GM23338 (cell line): Measurements from ENCODE around the gene CD79A. TPM values are rescaled to one million over a fixed set of nuclear protein-coding genes. Genes with fewer than 3 reads are reported as not detected.

Experiments
- ATAC-seq: fragments of 200-7000 bp; cut with Tn5 transposase; 3 replicates; pipeline ENCODE4 v1.9.1; 2020
- DNase-seq: peaks from one replicate; pipeline ENCODE4 v3.0.0-alpha.2; 2015; ENCODE audit warnings: low spot score
- H2AFZ ChIP-seq: fragments of 200-600 bp; sonication (generic); 2 replicates; pipeline ENCODE4 v1.8.0; 2016; ENCODE audit warnings: antibody characterized with exemption, mild to moderate bottlenecking, moderate library complexity
- H3F3A ChIP-seq: fragments of 200-600 bp; sonication (generic); replicated peaks from 2 replicates; pipeline ENCODE4 v1.8.0; 2017; ENCODE audit warnings: antibody characterized with exemption, mixed run types, low read depth
- H3K27ac ChIP-seq: fragments of 200-600 bp; sonication (generic); 2 replicates; pipeline ENCODE4 v1.6.1; 2016; ENCODE audit warnings: low read depth
- H3K27me3 ChIP-seq: fragments of 200-600 bp; sonication (generic); 2 replicates; pipeline ENCODE4 v1.8.0; 2016; ENCODE audit warnings: mild to moderate bottlenecking, mixed run types, moderate library complexity; ENCODE audit not compliant: insufficient read depth
- H3K36me3 ChIP-seq: fragments of 200-600 bp; sonication (generic); 2 replicates; pipeline ENCODE4 v1.8.0; 2016; ENCODE audit warnings: mild to moderate bottlenecking; ENCODE audit not compliant: insufficient read depth
- H3K4me1 ChIP-seq: fragments of 200-600 bp; sonication (generic); 2 replicates; pipeline ENCODE4 v1.8.0; 2016; ENCODE audit warnings: mild to moderate bottlenecking, moderate library complexity; ENCODE audit not compliant: insufficient read depth
- H3K4me2 ChIP-seq: fragments of 200-600 bp; sonication (generic); 2 replicates; pipeline ENCODE4 v1.7.1; 2017; ENCODE audit warnings: mixed run types
- H3K4me3 ChIP-seq: fragments of 200-600 bp; sonication (generic); 2 replicates; pipeline ENCODE4 v1.6.1; 2016; ENCODE audit warnings: mixed run types
- H3K79me2 ChIP-seq: fragments of 200-600 bp; sonication (generic); replicated peaks from 2 replicates; pipeline ENCODE4 v1.8.0; 2017; ENCODE audit warnings: mild to moderate bottlenecking; ENCODE audit not compliant: insufficient read depth
- H3K9me2 ChIP-seq: fragments of 200-600 bp; sonication (generic); 2 replicates; pipeline ENCODE4 v1.8.0; 2017; ENCODE audit not compliant: insufficient read depth
- H4K20me1 ChIP-seq: fragments of 200-600 bp; sonication (generic); replicated peaks from 2 replicates; pipeline ENCODE4 v1.8.0; 2017; ENCODE audit warnings: mild to moderate bottlenecking; ENCODE audit not compliant: insufficient read depth
- H3K27ac Mint-ChIP-seq: 2 replicates; pipeline ENCODE4 v1.8.0; 2020; ENCODE audit warnings: inconsistent platforms, mild to moderate bottlenecking, moderate library complexity, mixed read lengths
- H3K27me3 Mint-ChIP-seq: 3 replicates; pipeline ENCODE4 v1.8.0; 2022; ENCODE audit warnings: low read depth, mild to moderate bottlenecking, moderate library complexity, mixed read lengths, inconsistent platforms; ENCODE audit not compliant: insufficient read depth, poor library complexity
- H3K36me3 Mint-ChIP-seq: 3 replicates; pipeline ENCODE4 v1.8.0; 2021; ENCODE audit warnings: low read depth, mild to moderate bottlenecking, inconsistent platforms, moderate library complexity, mixed read lengths
- H3K4me1 Mint-ChIP-seq: 3 replicates; pipeline ENCODE4 v1.8.0; 2020; ENCODE audit warnings: mild to moderate bottlenecking, inconsistent platforms, mixed read lengths
- H3K4me3 Mint-ChIP-seq: 3 replicates; pipeline ENCODE4 v1.8.0; 2021; ENCODE audit warnings: moderate library complexity, mild to moderate bottlenecking, inconsistent platforms, mixed read lengths
- H3K9me3 Mint-ChIP-seq: 3 replicates; pipeline ENCODE4 v1.8.0; 2020; ENCODE audit warnings: moderate library complexity, mild to moderate bottlenecking, inconsistent platforms, mixed read lengths
- CREB1 ChIP-seq: fragments of 250-450 bp; sonication (Bioruptor Pico); IDR thresholded peaks from 2 replicates; pipeline ENCODE4 v1.5.0; 2020; ENCODE audit warnings: low read depth, mild to moderate bottlenecking, moderate library complexity
- CTCF ChIP-seq, 2 experiments: fragments of 200-600 bp in 1 of 2; sonication (generic) in 1 of 2; conservative IDR thresholded peaks; 2 replicates each; pipeline versions ENCODE4 v1.5.1 to v1.6.1; 2016 to 2017; ENCODE audit warnings: antibody characterized with exemption in 2 of 2, low read depth in 2 of 2, mild to moderate bottlenecking in 2 of 2, moderate library complexity in 1 of 2
- ETS1 ChIP-seq: IDR thresholded peaks from 2 replicates; pipeline ENCODE4 v1.6.1; 2016; ENCODE audit warnings: antibody characterized with exemption
- EZH2 ChIP-seq: fragments of 200-600 bp; sonication (generic); IDR thresholded peaks from one replicate; pipeline ENCODE4 v1.8.0; 2017; ENCODE audit warnings: antibody characterized with exemption, mild to moderate bottlenecking, low read depth; ENCODE audit not compliant: unreplicated experiment
- EZH2phosphoT487 ChIP-seq: fragments of 200-600 bp; sonication (generic); IDR thresholded peaks from one replicate; pipeline ENCODE4 v1.8.1; 2018; ENCODE audit warnings: antibody characterized with exemption; ENCODE audit not compliant: unreplicated experiment
- JUNB ChIP-seq: IDR thresholded peaks from one replicate; pipeline ENCODE4 v1.6.1; 2016; ENCODE audit warnings: antibody characterized with exemption; ENCODE audit not compliant: unreplicated experiment
- NANOG ChIP-seq: IDR thresholded peaks from 2 replicates; pipeline ENCODE4 v1.6.1; 2016; ENCODE audit warnings: antibody characterized with exemption, borderline replicate concordance
- POLR2AphosphoS5 ChIP-seq: IDR thresholded peaks from 2 replicates; pipeline ENCODE4 v1.6.1; 2016; ENCODE audit warnings: antibody characterized with exemption, low read depth
- REST ChIP-seq: IDR thresholded peaks from one replicate; pipeline ENCODE4 v1.6.1; 2018; ENCODE audit warnings: antibody characterized with exemption; ENCODE audit not compliant: unreplicated experiment
- STAT1 ChIP-seq: IDR thresholded peaks from one replicate; pipeline ENCODE4 v1.6.1; 2016; ENCODE audit warnings: antibody characterized with exemption; ENCODE audit not compliant: unreplicated experiment
- ZNF114 ChIP-seq: fragments of 250-450 bp; sonication (Bioruptor Pico); IDR thresholded peaks from 2 replicates; pipeline ENCODE4 v1.5.0; 2020; ENCODE audit warnings: mild to moderate bottlenecking, moderate library complexity
- ZNF331 ChIP-seq: fragments of 250-450 bp; sonication (Bioruptor Pico); IDR thresholded peaks from 2 replicates; pipeline ENCODE4 v1.5.0; 2020; ENCODE audit warnings: low read depth, mild to moderate bottlenecking, moderate library complexity
- ZNF462 ChIP-seq: fragments of 250-450 bp; sonication (Bioruptor Pico); IDR thresholded peaks from 2 replicates; pipeline ENCODE4 v1.5.0; 2020; ENCODE audit warnings: mild to moderate bottlenecking, moderate library complexity
- polyA plus RNA-seq: library from polyadenylated mRNA; unstranded; fragments of >200 nt; fragmentation: Nextera tagmentation; extraction: Ambion mirVana; gene quantifications from 2 replicates; pipeline ENCODE4 v1.2.1, GENCODE V29; 2016
- total RNA-seq: library from RNA; depleted of rRNA; stranded (reverse); fragments of >200 nt; shearing (Covaris generic); gene quantifications from 2 replicates; pipeline ENCODE4 v1.2.3, GENCODE V29; 2014

The CD79A gene
- total and polyA plus RNA-seq, 2 experiments from 2014 or later = 0.27 TPM; not detected in 1

- no peaks in the 10 kb centered on the region; the same call in 2 of the 3 replicates for H3K36me3 Mint-ChIP-seq
- no peak overlapping the region for H3K27ac Mint-ChIP-seq
- peaks cover 3% of the 10 kb centered on the region; the same call in 1 of the 2 replicates for H4K20me1 ChIP-seq
- no peak overlapping the region for H3K4me3 ChIP-seq
- DNase-seq (no peak), ATAC-seq (no peak)
- TF ChIP-seq STAT1 (no peak), CREB1 (CRISPR knock-in tag) (no peak), REST (no peak), ZNF114 (CRISPR knock-in tag) (no peak), ZNF331 (no peak), CTCF (conservative IDR thresholded peaks at IDR 0.05; ENCODE audit: low read depth in 2 of 2) (no peak), ZNF462 (CRISPR knock-in tag) (no peak), POLR2AphosphoS5 (no peak), EZH2 (no peak), ETS1 (no peak), JUNB (no peak), NANOG (no peak), EZH2phosphoT487 (no peak)
- no peak overlapping the region for H3K4me3 Mint-ChIP-seq
- H3K4me1 Mint-ChIP-seq = peaks cover 13% of the 10 kb centered on the region
- H3K4me1 ChIP-seq = peaks cover 9% of the 10 kb centered on the region; the same call in 1 of the 2 replicates
- H3K36me3 ChIP-seq = no peaks in the 10 kb centered on the region
- no peak overlapping the region for H3K27ac ChIP-seq
- no peak overlapping the region for H2AFZ ChIP-seq
- H3K9me3 Mint-ChIP-seq = peaks cover 3% of the 10 kb centered on the region; the same call in 1 of the 3 replicates
- peaks cover 17% of the 10 kb centered on the region for H3K27me3 Mint-ChIP-seq
- H3K9me2 ChIP-seq = no peaks in the 10 kb centered on the region
- no peak overlapping the region for H3K4me2 ChIP-seq
- no peaks in the 10 kb centered on the region for H3K79me2 ChIP-seq
- H3F3A ChIP-seq = peaks cover 12% of the 10 kb centered on the region
- H3K27me3 ChIP-seq = peaks cover 98% of the 10 kb centered on the region
Measured at GRCh38 chr19:41918653-41919244, 41.7 kb downstream of the CD79A start.
